HG03159 (cell line): Measurements from ENCODE around the gene NR6A1.

Experiments
- ATAC-seq: cut with Tn5 transposase; IDR thresholded peaks from one replicate; pipeline ENCODE4 v1.9.1; 2021; ENCODE audit warnings: mild to moderate bottlenecking, moderate library complexity; ENCODE audit not compliant: unreplicated experiment

The NR6A1 gene

DNA sequence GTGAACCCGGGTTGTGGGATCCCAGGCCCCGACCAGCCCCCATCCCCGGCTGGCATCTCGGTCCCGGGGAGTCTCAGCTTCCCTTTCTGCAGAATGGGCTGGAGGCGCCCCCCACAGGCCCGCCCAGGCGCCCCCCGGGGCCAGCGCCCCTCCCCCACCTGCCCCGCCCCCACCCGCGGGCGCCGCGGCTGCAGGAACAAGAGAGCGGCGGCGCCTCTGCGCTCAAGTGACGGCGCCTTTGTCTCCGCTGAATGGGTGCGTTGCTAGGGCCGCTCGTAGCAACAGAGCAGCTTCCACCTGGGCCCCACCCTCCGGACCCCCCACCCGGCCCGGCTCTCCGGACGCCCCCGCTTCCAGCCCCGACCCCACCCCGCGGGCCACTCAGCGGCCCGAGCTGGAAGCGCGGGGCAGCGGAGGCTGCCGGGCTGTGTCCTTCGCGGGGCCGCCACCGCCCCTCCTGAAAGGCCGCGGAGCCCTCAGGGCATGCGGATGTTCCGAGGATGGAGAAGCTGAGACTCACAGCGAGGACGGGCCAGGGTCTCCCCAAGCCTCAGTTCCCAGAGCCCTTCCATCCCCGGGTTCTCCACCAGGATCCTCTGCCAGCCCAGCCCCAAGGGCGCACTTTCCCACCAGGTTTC is 293.3 kb downstream of the NR6A1 start:
- no peak for ATAC-seq

DNA sequence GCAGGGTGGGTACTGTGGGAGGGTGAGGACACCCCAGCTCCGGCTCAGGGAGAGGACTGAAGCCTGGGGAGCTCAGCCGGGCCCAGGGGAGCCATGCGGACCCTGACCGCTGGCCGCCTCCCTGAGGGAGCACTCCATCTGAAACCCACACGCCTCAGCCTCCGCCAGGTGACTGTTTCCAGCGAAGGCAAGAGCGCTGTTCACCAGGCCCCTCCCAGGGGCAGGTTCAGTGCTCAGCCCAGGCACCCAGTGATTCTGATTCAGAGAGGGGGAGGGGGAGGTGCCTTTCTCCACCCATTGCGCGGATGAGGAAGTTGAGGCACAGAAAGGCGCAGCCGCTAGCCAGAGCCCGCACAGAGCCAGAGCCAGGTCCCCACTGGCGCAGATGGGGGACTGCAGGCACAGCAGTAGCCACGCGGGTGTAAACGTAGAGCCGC is 293.9 kb downstream of the NR6A1 start:
- ATAC-seq = no peak

GRCh38 chr9:124475868-124476690 is 295.0 kb downstream of the NR6A1 start:
- no peak for ATAC-seq

DNA sequence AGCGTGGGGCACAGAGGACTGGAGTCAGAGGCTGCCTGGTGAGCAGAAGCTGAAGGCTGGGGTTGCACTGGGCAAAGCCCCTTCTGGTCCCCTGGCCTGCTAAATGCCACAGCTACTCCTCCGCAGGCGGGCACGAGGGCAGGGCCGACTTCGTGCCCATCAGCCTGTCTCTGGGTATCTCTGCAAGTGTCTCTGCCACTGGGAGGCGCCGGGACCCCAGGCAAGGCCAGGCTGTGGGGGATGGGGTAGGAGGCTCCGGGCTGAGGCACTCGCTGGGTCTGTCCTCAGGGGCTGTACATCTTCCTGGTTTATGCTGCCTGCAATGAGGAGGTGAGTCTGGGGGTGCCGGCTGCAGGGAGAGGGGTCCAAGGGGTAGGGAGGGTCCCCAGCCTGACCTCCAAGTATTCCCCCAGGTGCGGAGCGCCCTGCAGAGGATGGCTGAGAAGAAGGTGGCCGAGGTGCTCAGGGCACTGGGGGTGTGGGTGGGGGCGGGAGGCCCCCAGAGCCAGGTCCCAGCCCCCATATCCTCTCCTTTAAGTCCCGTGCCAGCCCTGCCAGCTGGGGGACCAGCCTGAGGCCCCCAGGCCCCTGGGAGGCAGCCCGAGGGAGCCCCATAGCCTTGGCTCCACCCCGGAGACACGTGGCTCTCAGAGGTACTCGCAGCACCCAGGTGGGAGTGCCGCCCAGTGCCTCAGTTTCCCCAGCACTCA is 295.8 kb downstream of the NR6A1 start:
- ATAC-seq = no peak

GRCh38 chr9:124474151-124474550 is 297.0 kb downstream of the NR6A1 start:
- ATAC-seq = no peak

- no peak for ATAC-seq
Observed at GRCh38 chr9:124473310-124473709, 297.8 kb downstream of the NR6A1 start.

GRCh38 chr9:124472770-124473169 is 298.3 kb downstream of the NR6A1 start:
- no peak for ATAC-seq

DNA sequence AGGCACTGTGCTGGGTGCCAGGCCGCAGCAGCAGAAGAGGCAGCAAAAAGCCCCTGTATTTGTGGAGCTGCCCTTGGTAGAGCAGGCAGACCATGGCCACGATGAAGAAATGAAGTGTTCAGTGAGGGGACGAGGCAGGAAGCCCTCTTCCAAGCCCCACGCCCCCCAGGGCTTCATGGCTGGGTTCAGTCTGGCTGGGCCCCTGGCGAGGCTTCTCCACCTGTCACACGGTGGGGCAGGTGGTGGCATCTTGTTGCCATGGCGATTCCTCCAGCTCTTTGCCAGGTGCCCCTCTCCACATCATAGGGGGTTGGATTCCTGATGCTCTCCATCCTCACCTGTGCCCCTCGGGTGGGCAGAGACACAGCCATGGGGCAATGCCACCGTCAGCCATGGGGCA is 299.4 kb downstream of the NR6A1 start:
- no peak for ATAC-seq

- no peak for ATAC-seq
Observed at GRCh38 chr9:124470726-124471125, 300.4 kb downstream of the NR6A1 start.

GRCh38 chr9:124470306-124470705 is 300.8 kb downstream of the NR6A1 start:
- ATAC-seq = no peak

GRCh38 chr9:124469011-124469832 is 301.9 kb downstream of the NR6A1 start:
- no peak for ATAC-seq

GRCh38 chr9:124468061-124468740 is 302.9 kb downstream of the NR6A1 start:
- ATAC-seq = no peak

GRCh38 chr9:124467410-124468060 is 303.6 kb downstream of the NR6A1 start:
- ATAC-seq = no peak
